HG02571 (cell line): ENCODE results near the gene MTARC2.

Source experiments
- ATAC-seq: cut with Tn5 transposase; IDR thresholded peaks from one replicate; pipeline ENCODE4 v1.9.1; 2021; ENCODE audit warnings: mild to moderate bottlenecking, moderate library complexity; ENCODE audit not compliant: unreplicated experiment

MTARC2 gene

DNA sequence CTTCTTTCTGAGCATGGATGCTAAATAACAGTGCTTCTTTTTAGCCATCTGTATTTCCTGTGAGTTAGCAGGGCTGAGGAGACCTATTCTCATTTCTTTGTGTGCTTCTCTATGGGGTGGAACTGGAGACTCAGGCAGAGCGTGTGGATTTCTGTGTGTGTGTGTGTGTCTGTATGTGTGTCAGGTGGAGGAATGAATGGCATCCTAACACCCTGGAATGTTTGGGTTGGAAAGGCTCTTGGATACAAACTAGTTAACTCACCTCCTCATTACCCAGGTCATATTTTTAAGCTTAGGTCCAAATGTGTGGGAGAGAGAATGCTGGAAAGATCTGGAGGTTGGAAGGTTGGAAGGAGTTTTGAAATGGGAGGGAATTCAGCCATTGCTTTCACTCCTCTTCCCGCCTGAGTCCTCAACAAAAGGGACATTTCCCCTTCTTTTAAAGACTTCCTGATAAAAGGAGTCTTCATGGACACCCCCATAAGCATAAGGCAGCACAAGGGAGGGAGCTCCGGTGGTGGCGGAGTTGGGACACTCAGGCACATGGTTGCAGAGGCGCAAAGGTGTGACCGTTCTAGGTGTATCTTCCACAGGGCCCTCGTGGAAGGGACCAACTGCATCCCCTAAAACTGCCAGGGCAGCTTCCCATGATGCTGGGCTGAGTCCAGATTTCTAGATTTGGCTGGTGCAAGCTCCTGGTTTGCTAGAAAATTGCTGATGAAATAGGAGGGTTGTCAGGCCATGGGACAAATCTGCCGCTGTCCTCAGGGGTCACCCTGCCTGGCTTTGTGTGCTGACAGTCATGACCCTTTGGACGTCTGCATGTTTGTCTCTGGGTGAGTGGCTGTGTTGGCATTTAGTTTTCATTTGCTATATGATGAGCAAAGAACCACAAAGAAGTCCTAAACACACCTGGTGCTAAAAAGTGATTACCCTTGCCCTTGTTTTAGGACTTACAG, 76.2 kb downstream of the MTARC2 start:
- no peak for ATAC-seq

DNA sequence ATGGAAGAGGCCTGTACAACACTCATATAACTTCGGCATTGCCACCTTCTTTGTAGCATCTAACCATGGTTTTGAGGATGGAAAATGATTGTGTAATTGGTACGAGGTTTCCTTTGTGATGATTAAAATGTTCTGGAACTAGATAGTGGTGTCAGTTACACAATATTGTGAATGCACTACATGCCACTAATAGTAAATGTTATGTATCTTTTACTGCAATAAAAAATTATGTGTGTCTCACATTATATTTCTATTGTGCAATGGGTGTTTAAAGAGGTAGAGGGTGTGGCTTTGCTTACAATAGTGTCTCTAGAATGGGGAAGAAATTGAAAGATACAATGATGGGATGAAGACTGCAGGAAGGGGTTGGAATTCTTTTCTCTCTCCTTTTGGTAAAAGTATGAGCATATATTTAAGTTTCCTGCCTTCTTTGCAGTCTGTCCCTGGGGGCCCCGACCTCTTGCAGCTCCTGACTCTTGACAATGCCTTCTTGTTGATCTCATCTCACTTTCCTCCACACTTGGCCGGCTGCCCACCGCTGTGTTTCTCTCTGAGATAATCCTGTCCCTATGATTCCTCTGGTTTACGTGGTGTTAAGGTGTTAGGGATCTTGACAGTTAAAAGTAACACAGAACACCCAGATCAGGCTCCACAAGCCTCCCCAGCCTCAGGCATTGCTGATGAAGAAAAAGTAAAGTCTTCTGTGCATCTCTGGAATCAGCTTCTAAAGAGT, 77.9 kb downstream of the MTARC2 start:
- no peak for ATAC-seq

DNA sequence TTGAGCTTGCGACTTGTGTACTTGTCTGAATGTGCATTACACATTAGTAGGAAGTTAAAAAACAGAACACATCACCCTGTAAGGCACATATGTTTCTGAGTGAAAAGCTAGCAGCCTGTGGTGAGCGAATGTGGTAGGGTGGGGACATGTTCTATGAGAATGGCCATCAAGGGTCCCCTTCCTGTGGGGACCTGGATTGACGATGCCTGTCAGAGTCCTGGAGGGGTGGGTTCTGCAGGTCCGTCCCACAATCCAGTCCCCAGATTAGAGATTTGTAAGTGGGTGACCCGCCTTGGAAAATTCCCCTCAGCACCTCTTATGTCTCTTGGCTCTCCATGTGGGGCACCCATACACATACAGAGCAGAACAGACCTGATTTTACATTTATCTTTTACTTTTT, 78.6 kb downstream of the MTARC2 start:
- ATAC-seq: no peak

DNA sequence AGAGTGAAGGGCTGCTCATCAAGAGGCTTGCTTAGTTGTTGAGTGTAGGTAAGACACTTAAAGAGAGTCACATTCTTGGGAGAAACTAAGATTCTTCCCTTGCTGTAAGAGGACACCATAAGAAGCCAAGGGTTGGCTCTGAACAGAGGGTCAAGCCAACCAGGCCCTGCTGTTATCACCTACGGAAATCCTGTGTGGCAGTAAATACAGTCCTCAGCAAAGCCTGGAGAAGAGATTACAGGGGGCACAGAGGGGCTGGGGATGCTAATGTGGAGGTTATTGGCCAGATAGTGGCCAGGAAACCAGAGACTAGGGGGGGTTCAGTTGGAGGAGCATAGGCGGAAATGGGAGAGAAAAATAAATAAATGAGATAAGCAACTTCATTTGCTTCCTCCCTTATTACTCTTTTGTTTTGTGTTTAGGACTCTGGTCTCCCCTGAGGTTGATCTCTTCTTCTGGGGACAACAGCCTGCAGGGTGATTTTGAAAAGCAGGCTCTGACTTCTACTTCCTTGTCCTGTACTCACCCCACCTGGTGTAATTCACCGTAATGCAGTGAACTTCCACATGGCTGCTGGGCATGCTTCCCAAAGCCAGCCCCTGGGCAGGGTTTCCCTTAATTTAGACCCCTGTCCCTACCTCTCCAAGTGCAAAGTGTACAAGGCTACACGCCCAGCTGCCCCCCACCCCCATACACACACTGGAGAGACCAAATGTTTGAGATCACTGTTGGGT, 79.5 kb downstream of the MTARC2 start:
- ATAC-seq: no peak

- no peak for ATAC-seq
Measured at GRCh38 chr1:220828179-220828490, 80.0 kb downstream of the MTARC2 start.

DNA sequence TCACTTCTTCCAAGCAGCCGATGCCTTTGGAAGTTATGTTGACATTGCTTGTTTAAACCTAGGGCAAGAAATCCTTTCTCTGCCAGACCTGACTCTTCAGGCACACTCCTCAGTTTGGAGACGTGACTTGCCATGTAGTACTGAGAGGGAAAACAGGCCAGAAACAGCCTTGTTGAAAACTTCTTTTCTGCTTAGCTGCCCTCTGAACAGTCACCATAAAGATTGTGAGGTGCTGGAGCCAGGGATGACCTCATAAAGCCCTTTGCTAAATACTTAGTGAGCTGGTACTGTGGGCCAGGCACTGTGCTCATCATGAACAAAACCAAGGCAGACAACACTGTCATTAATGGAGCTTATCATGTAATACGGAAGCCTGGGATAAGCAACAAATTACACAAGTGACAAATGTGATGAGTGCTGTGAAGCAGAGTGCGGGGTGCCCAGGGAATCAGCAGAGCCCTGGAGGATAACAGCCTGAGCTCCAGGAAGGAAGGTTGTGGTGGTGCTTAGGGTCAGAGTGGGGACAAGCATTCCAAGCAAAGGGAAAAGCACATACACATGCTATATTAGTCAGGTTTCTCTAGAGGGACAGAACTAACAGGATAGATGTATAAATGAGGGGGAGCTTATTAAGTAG, 80.9 kb downstream of the MTARC2 start:
- no peak for ATAC-seq

GRCh38 chr1:220833436-220833835, 85.3 kb downstream of the MTARC2 start:
- ATAC-seq: no peak
